OCI-LY3 (cell line): Measurements from ENCODE around the gene ING4.

ENCODE experiments used
- CTCF ChIP-seq: fragments of 200-600, 300-600 bp; sonication (generic); IDR thresholded peaks from 2 replicates; pipeline ENCODE4 v1.5.1; 2014; ENCODE audit warnings: antibody characterized with exemption, low read length, low read depth
- EZH2phosphoT487 ChIP-seq: fragments of 200-600 bp; shearing (Covaris generic); IDR thresholded peaks from 2 replicates; pipeline ENCODE4 v1.6.1; 2018; ENCODE audit warnings: antibody characterized with exemption, mixed run types, low read depth

GRCh38 chr12:6646276-6647082 is 16.4 kb downstream of the ING4 start:
- no peak for TF ChIP-seq CTCF
- TF ChIP-seq EZH2phosphoT487: no peak
